SK-N-SH (cell line): ENCODE measurements around the gene KLHL30. TPM values are rescaled to one million over a fixed set of nuclear protein-coding genes. Genes with fewer than 3 reads are reported as not detected.

ENCODE experiments used
- CTCF ChIA-PET: fragments of 300-600, 350-600 bp; formaldehyde crosslinking; extraction: SDS; loops from one replicate; lab custom pipeline; 2021; lab: Yijun Ruan, JAX
- POLR2A ChIA-PET: fragments of 350-600 bp; sonication (Branson Sonifier 250); formaldehyde crosslinking; extraction: SDS; loops from one replicate; lab custom pipeline; 2020; ENCODE audit warnings: antibody characterized with exemption, inconsistent platforms; lab: Yijun Ruan, JAX
- DNase-seq: peaks from one replicate; pipeline ENCODE4 v3.0.0; 2012
- H2AFZ ChIP-seq: fragments of 200-600 bp; sonication (generic); 2 replicates; pipeline ENCODE4 v1.8.1; 2016; ENCODE audit warnings: antibody characterized with exemption, mild to moderate bottlenecking, low read depth
- H3F3A ChIP-seq: fragments of 200-600 bp; sonication (generic); replicated peaks from 2 replicates; pipeline ENCODE3; 2016; ENCODE audit warnings: antibody characterized with exemption, mild to moderate bottlenecking; ENCODE audit not compliant: insufficient read depth
- H3K27ac ChIP-seq, 2 experiments: fragments of 200-500 bp in 1 of 2; fragments of 200-600 bp in 1 of 2; sonication (Bioruptor generic) in 1 of 2; sonication (generic), shearing (Covaris generic) in 1 of 2; 2 replicates each; pipeline versions ENCODE4 v1.5.1 to v1.6.1; 2014 to 2016; ENCODE audit warnings: low read depth in 2 of 2, inconsistent platforms in 1 of 2, low read length in 1 of 2, mild to moderate bottlenecking in 1 of 2, mixed read lengths in 1 of 2
- H3K27me3 ChIP-seq: fragments of 200-600 bp; sonication (generic), shearing (Covaris generic); 2 replicates; pipeline ENCODE4 v1.6.1; 2016; ENCODE audit warnings: mixed run types; ENCODE audit not compliant: insufficient read depth
- H3K36me3 ChIP-seq, 2 experiments: fragments of 200-500 bp in 1 of 2; fragments of 200-600 bp in 1 of 2; sonication (Bioruptor generic) in 1 of 2; sonication (generic) in 1 of 2; replicated peaks in 1 of 2; 2 replicates each; pipeline versions ENCODE3 to v1.5.1; 2014 to 2016; ENCODE audit warnings: low read length in 1 of 2, mild to moderate bottlenecking in 1 of 2; ENCODE audit not compliant: insufficient read depth in 2 of 2, control insufficient read depth in 1 of 2
- H3K4me1 ChIP-seq, 2 experiments: fragments of 200-500 bp in 1 of 2; fragments of 200-600 bp in 1 of 2; sonication (Bioruptor generic) in 1 of 2; sonication (generic), shearing (Covaris generic) in 1 of 2; 2 replicates each; pipeline versions ENCODE4 v1.5.1 to v1.6.1; 2014 to 2016; ENCODE audit warnings: low read depth in 1 of 2, low read length in 1 of 2, mixed run types in 1 of 2; ENCODE audit not compliant: insufficient read depth in 2 of 2, control insufficient read depth in 1 of 2
- H3K4me2 ChIP-seq: fragments of 200-600 bp; sonication (generic), shearing (Covaris generic); 2 replicates; pipeline ENCODE4 v1.6.1; 2017; ENCODE audit warnings: mixed run types
- H3K4me3 ChIP-seq, 2 experiments: fragments of 200-500 bp in 1 of 2; fragments of 200-600 bp in 1 of 2; sonication (Bioruptor generic) in 1 of 2; sonication (generic), shearing (Covaris generic) in 1 of 2; 2 replicates each; pipeline versions ENCODE4 v1.5.1 to v1.8.1; 2014 to 2016; ENCODE audit warnings: low read depth in 2 of 2, inconsistent platforms in 1 of 2, low read length in 1 of 2, mild to moderate bottlenecking in 1 of 2, mixed read lengths in 1 of 2, moderate library complexity in 1 of 2
- H3K79me2 ChIP-seq: fragments of 200-600 bp; sonication (generic); 2 replicates; pipeline ENCODE4 v1.8.1; 2017; ENCODE audit warnings: mild to moderate bottlenecking; ENCODE audit not compliant: insufficient read depth
- H3K9ac ChIP-seq: fragments of 200-600 bp; sonication (generic); 2 replicates; pipeline ENCODE4 v1.6.1; 2017; ENCODE audit warnings: mixed run types
- H3K9me2 ChIP-seq: fragments of 200-600 bp; sonication (generic); 2 replicates; pipeline ENCODE4 v1.6.1; 2017; ENCODE audit warnings: mixed run types
- H3K9me3 ChIP-seq: fragments of 200-600 bp; sonication (generic); 2 replicates; pipeline ENCODE4 v1.6.1; 2017; ENCODE audit warnings: mixed run types, mild to moderate bottlenecking, moderate library complexity
- H4K20me1 ChIP-seq: fragments of 200-600 bp; sonication (generic); 2 replicates; pipeline ENCODE4 v1.6.1; 2017; ENCODE audit warnings: mild to moderate bottlenecking, mixed run types; ENCODE audit not compliant: insufficient read depth
- CHD2 ChIP-seq: fragments of 150-350 bp; IDR thresholded peaks from 2 replicates; pipeline ENCODE4 v1.6.1; 2018; ENCODE audit warnings: low read length; ENCODE audit not compliant: partially characterized antibody
- EZH2phosphoT487 ChIP-seq: fragments of 200-600 bp; sonication (generic); IDR thresholded peaks from 2 replicates; pipeline ENCODE4 v1.6.1; 2017; ENCODE audit warnings: low read depth, mixed run types, mild to moderate bottlenecking, antibody characterized with exemption, moderate library complexity, borderline replicate concordance
- FOXJ3 ChIP-seq: sonication (generic); formaldehyde crosslinking; IDR thresholded peaks from 2 replicates; pipeline ENCODE4 v1.5.1; 2020; ENCODE audit warnings: mild to moderate bottlenecking, missing genetic modification reagents
- JUND ChIP-seq: IDR thresholded peaks from 2 replicates; pipeline ENCODE4 v1.4.0; 2012
- MXI1 ChIP-seq: IDR thresholded peaks from 2 replicates; pipeline ENCODE4 v1.6.1; 2012; ENCODE audit warnings: mild to moderate bottlenecking, low read depth, low read length, improper control_type of control experiment
- NFIC ChIP-seq: IDR thresholded peaks from 2 replicates; pipeline ENCODE4 v1.4.0; 2012; ENCODE audit warnings: borderline replicate concordance
- RAD21 ChIP-seq: IDR thresholded peaks from 2 replicates; pipeline ENCODE4 v1.6.1; 2012; ENCODE audit warnings: mild to moderate bottlenecking, low read length
- RCOR1 ChIP-seq: fragments of 150-350 bp; IDR thresholded peaks from 2 replicates; pipeline ENCODE4 v1.6.1; 2017; ENCODE audit warnings: antibody characterized with exemption, low read length
- RXRA ChIP-seq: IDR thresholded peaks from 2 replicates; pipeline ENCODE4 v1.4.0; 2012; ENCODE audit warnings: low read depth, mild to moderate bottlenecking, borderline replicate concordance
- TAF1 ChIP-seq: IDR thresholded peaks from 2 replicates; pipeline ENCODE4 v1.6.1; 2012; ENCODE audit warnings: low read depth, mild to moderate bottlenecking, low read length, moderate library complexity, borderline replicate concordance
- TCF12 ChIP-seq: IDR thresholded peaks from 2 replicates; pipeline ENCODE4 v1.4.0; 2012
- WGBS: methylation state at CpG from one replicate; pipeline ENCODE4 v1.1.6; 2017; ENCODE audit warnings: low lambda C conversion rate; 5-methylcytosine and 5-hydroxymethylcytosine counted together
- polyA plus RNA-seq, 3 experiments: library from polyadenylated mRNA; depleted of rRNA; stranded (reverse); fragments of >200 nt; gene quantifications; 2 replicates each; pipeline ENCODE4 v1.2.3, GENCODE V29; 2012
- TF ChIP-seq, protein P1 (sequence below): fragments of 200-600 bp; sonication (generic); IDR thresholded peaks from 2 replicates; pipeline ENCODE4 v1.6.1; 2017; ENCODE audit warnings: antibody characterized with exemption, mild to moderate bottlenecking, moderate library complexity
- TF ChIP-seq, protein P2 (sequence below): IDR thresholded peaks from 2 replicates; pipeline ENCODE4 v1.6.1; 2012; ENCODE audit warnings: mild to moderate bottlenecking, low read depth, low read length, moderate library complexity
- TF ChIP-seq, protein P3 (sequence below): IDR thresholded peaks from 2 replicates; pipeline ENCODE4 v1.4.0; 2012; ENCODE audit warnings: low read depth, borderline replicate concordance
- TF ChIP-seq, protein P4 (sequence below): IDR thresholded peaks from 2 replicates; pipeline ENCODE4; 2012
- TF ChIP-seq, protein P5 (sequence below): IDR thresholded peaks from 2 replicates; pipeline ENCODE4 v1.4.0; 2012; ENCODE audit warnings: low read depth, borderline replicate concordance
- TF ChIP-seq, protein P6 (sequence below): fragments of 150-350 bp; IDR thresholded peaks from 2 replicates; pipeline ENCODE4 v1.6.1; 2016; ENCODE audit warnings: mild to moderate bottlenecking, low read depth, low read length
- TF ChIP-seq, protein P7 (sequence below): IDR thresholded peaks from 2 replicates; pipeline ENCODE4 v1.4.0; 2012; ENCODE audit warnings: low read depth

Gene KLHL30
- polyA plus RNA-seq, 1 of the 3 experiments (the other 2 are of a cell fraction): not detected

DNA sequence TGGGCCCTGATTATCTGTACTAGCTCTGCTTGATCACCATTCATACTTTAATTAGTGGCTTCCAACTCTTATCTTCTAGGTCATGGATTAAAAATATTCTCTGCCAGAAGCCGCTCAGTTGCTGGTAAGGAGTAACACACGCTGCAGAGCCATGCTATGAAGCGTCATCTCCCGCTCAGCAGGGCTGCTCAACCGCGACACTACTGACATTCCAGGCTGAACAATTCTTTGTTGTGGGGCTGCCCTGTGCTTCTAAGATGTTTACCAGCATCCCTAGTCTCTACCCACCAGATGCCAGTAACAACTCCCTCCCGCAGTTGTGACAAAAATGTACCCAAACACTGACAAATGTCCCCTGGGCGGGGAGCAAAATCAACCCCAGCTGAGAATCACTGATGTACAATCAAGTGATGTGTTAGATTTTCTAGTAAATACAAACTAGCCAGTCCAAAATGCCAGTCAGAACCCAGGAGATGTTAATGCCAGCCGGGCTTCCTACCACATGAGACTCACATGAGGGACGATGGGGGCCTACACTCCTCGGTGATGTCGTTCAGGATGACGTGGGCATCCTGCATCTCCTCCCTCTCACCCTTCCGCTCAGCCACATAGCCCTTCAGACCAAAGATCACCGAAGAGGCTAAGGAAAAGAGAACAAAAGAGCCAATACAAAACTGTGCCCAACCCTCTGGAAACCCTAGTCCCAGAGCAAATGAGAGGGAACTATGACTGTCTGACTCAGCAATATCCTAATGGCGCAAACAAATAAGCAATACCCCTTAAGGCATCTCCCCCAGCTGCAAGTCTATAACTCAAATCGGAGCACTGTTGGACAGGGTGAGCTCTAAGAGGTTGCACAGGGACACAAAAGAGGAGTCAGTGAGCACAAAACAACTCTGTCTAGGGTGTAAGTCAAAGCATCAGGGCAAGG is 49.4 kb downstream of the KLHL30 start (continued):
- TF ChIP-seq, protein P1, sequence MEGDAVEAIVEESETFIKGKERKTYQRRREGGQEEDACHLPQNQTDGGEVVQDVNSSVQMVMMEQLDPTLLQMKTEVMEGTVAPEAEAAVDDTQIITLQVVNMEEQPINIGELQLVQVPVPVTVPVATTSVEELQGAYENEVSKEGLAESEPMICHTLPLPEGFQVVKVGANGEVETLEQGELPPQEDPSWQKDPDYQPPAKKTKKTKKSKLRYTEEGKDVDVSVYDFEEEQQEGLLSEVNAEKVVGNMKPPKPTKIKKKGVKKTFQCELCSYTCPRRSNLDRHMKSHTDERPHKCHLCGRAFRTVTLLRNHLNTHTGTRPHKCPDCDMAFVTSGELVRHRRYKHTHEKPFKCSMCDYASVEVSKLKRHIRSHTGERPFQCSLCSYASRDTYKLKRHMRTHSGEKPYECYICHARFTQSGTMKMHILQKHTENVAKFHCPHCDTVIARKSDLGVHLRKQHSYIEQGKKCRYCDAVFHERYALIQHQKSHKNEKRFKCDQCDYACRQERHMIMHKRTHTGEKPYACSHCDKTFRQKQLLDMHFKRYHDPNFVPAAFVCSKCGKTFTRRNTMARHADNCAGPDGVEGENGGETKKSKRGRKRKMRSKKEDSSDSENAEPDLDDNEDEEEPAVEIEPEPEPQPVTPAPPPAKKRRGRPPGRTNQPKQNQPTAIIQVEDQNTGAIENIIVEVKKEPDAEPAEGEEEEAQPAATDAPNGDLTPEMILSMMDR: no peak
- no peak for TF ChIP-seq NFIC
- TF ChIP-seq, protein P2, sequence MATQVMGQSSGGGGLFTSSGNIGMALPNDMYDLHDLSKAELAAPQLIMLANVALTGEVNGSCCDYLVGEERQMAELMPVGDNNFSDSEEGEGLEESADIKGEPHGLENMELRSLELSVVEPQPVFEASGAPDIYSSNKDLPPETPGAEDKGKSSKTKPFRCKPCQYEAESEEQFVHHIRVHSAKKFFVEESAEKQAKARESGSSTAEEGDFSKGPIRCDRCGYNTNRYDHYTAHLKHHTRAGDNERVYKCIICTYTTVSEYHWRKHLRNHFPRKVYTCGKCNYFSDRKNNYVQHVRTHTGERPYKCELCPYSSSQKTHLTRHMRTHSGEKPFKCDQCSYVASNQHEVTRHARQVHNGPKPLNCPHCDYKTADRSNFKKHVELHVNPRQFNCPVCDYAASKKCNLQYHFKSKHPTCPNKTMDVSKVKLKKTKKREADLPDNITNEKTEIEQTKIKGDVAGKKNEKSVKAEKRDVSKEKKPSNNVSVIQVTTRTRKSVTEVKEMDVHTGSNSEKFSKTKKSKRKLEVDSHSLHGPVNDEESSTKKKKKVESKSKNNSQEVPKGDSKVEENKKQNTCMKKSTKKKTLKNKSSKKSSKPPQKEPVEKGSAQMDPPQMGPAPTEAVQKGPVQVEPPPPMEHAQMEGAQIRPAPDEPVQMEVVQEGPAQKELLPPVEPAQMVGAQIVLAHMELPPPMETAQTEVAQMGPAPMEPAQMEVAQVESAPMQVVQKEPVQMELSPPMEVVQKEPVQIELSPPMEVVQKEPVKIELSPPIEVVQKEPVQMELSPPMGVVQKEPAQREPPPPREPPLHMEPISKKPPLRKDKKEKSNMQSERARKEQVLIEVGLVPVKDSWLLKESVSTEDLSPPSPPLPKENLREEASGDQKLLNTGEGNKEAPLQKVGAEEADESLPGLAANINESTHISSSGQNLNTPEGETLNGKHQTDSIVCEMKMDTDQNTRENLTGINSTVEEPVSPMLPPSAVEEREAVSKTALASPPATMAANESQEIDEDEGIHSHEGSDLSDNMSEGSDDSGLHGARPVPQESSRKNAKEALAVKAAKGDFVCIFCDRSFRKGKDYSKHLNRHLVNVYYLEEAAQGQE: no peak

DNA sequence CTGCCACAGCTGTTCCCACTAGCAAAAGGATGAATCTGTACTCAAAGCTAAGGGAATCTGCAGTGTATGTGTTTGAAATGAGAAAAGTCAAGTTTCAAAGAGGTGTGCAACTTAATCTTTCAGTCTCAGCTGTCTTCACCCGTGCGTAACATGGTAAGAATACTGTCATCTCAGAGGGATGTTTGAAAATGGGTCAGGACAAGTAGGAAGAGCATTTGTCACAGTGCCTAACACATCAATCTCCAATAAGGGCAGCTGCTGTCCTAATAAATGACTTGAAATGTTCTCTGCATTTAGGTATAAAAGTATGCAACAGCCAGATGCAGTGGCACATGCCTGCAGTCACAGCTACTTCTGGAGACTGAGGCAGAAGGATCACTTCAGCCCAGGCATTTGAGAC is 52.0 kb downstream of the KLHL30 start:
- peaks cover 31% of the 10 kb centered on the region for H3K79me2 ChIP-seq
- H2AFZ ChIP-seq: no peak overlapping the region
- 100% methylated on average over 2 of the region's 2 CpGs for WGBS
- peaks cover 64 to 83% of the 10 kb centered on the region in 2 experiments for H3K36me3 ChIP-seq
- DNase-seq: no peak
- H3K4me3 ChIP-seq: no peak overlapping the region
- H3K27me3 ChIP-seq: no peaks in the 10 kb centered on the region
- TF ChIP-seq CHD2 (no peak), RXRA (no peak), JUND (no peak), TAF1 (no peak), RAD21 (no peak), RCOR1 (no peak), FOXJ3 (no peak), TCF12 (no peak), MXI1 (no peak), EZH2phosphoT487 (no peak)
- TF ChIP-seq, protein P3, sequence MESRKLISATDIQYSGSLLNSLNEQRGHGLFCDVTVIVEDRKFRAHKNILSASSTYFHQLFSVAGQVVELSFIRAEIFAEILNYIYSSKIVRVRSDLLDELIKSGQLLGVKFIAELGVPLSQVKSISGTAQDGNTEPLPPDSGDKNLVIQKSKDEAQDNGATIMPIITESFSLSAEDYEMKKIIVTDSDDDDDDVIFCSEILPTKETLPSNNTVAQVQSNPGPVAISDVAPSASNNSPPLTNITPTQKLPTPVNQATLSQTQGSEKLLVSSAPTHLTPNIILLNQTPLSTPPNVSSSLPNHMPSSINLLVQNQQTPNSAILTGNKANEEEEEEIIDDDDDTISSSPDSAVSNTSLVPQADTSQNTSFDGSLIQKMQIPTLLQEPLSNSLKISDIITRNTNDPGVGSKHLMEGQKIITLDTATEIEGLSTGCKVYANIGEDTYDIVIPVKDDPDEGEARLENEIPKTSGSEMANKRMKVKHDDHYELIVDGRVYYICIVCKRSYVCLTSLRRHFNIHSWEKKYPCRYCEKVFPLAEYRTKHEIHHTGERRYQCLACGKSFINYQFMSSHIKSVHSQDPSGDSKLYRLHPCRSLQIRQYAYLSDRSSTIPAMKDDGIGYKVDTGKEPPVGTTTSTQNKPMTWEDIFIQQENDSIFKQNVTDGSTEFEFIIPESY: no peak
- TF ChIP-seq, protein P4, sequence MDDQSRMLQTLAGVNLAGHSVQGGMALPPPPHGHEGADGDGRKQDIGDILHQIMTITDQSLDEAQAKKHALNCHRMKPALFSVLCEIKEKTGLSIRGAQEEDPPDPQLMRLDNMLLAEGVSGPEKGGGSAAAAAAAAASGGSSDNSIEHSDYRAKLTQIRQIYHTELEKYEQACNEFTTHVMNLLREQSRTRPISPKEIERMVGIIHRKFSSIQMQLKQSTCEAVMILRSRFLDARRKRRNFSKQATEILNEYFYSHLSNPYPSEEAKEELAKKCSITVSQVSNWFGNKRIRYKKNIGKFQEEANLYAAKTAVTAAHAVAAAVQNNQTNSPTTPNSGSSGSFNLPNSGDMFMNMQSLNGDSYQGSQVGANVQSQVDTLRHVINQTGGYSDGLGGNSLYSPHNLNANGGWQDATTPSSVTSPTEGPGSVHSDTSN: no peak
- TF ChIP-seq, protein P5, sequence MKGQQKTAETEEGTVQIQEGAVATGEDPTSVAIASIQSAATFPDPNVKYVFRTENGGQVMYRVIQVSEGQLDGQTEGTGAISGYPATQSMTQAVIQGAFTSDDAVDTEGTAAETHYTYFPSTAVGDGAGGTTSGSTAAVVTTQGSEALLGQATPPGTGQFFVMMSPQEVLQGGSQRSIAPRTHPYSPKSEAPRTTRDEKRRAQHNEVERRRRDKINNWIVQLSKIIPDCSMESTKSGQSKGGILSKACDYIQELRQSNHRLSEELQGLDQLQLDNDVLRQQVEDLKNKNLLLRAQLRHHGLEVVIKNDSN: no peak
- TF ChIP-seq, protein P6, sequence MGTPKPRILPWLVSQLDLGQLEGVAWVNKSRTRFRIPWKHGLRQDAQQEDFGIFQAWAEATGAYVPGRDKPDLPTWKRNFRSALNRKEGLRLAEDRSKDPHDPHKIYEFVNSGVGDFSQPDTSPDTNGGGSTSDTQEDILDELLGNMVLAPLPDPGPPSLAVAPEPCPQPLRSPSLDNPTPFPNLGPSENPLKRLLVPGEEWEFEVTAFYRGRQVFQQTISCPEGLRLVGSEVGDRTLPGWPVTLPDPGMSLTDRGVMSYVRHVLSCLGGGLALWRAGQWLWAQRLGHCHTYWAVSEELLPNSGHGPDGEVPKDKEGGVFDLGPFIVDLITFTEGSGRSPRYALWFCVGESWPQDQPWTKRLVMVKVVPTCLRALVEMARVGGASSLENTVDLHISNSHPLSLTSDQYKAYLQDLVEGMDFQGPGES: no peak
- TF ChIP-seq, protein P7, sequence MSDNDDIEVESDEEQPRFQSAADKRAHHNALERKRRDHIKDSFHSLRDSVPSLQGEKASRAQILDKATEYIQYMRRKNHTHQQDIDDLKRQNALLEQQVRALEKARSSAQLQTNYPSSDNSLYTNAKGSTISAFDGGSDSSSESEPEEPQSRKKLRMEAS: no peak
- ChIA-PET CTCF (interaction anchor here (0.6 to 1.5 kb wide), 4 partner anchors 11 to 477 kb away, joined by 3 to 4 read pairs (median 3); no protein-coding TSS in a partner anchor), POLR2A (no interaction called here)
- no peaks in the 10 kb centered on the region for H3K9me3 ChIP-seq
- no peak overlapping the region for H3K9ac ChIP-seq
- H3K4me1 ChIP-seq: no peaks in the 10 kb centered on the region
- H3K4me2 ChIP-seq: no peak overlapping the region
- H3F3A ChIP-seq: no peaks in the 10 kb centered on the region
- H3K9me2 ChIP-seq: no peaks in the 10 kb centered on the region
- H4K20me1 ChIP-seq: peaks cover 10% of the 10 kb centered on the region
- no peak overlapping the region for H3K27ac ChIP-seq
